IMR-90 (cell line): Measurements from ENCODE around the gene ISG15. TPM values are rescaled to one million over a fixed set of nuclear protein-coding genes. Genes with fewer than 3 reads are reported as not detected.

Source experiments
- ATAC-seq: fragments of 200-7000 bp; cut with Tn5 transposase; 2 replicates; pipeline ENCODE4 v1.9.1; 2020; ENCODE audit warnings: low read depth, mild to moderate bottlenecking, moderate library complexity
- BruUV-seq: library from RNA; stranded (reverse); fragments of 400-500 nt; replicated peaks from 2 replicates; lab custom pipeline; 2021; lab: Mats Ljungman, UMichigan
- CTCF ChIA-PET: fragments of 300-600 bp; formaldehyde crosslinking; extraction: SDS; loops from one replicate; lab custom pipeline; 2021; ENCODE audit warnings: antibody characterized with exemption; lab: Yijun Ruan, JAX
- POLR2A ChIA-PET: fragments of 300-600 bp; sonication (Branson Sonifier 250); formaldehyde crosslinking; loops from one replicate; lab custom pipeline; 2022; ENCODE audit warnings: antibody characterized with exemption; ENCODE audit not compliant: unreplicated experiment; lab: Charles Lee
- DNase-seq: peaks from one replicate; pipeline ENCODE4 v3.0.0; 2013
- H2AFZ ChIP-seq: replicated peaks from 2 replicates; pipeline ENCODE3; 2013; ENCODE audit warnings: low read length, mild to moderate bottlenecking; ENCODE audit not compliant: poor library complexity
- H2AK5ac ChIP-seq: 2 replicates; pipeline ENCODE4 v1.6.1; 2013; ENCODE audit warnings: low read depth, low read length, inconsistent platforms
- H2AK9ac ChIP-seq: replicated peaks from 2 replicates; pipeline ENCODE3; 2013; ENCODE audit warnings: mild to moderate bottlenecking, low read depth, low read length, moderate library complexity; ENCODE audit not compliant: poor library complexity
- H2BK120ac ChIP-seq: 2 replicates; pipeline ENCODE4 v1.6.1; 2013; ENCODE audit warnings: low read depth, low read length, inconsistent platforms
- H2BK15ac ChIP-seq: 3 replicates; pipeline ENCODE4 v1.6.1; 2013; ENCODE audit warnings: low read depth, low read length, inconsistent platforms
- H2BK20ac ChIP-seq: 2 replicates; pipeline ENCODE4 v1.6.1; 2013; ENCODE audit warnings: low read depth, mild to moderate bottlenecking, inconsistent platforms, low read length, moderate library complexity
- H2BK5ac ChIP-seq: 2 replicates; pipeline ENCODE4 v1.6.1; 2013; ENCODE audit warnings: mild to moderate bottlenecking, low read depth, low read length, inconsistent platforms; ENCODE audit not compliant: poor library complexity, severe bottlenecking
- H3K14ac ChIP-seq: replicated peaks from 2 replicates; pipeline ENCODE4 v1.6.1; 2013; ENCODE audit warnings: low read depth, low read length, inconsistent platforms
- H3K18ac ChIP-seq: 2 replicates; pipeline ENCODE4 v1.6.1; 2013; ENCODE audit warnings: low read depth, low read length, control low read depth
- H3K23ac ChIP-seq: 2 replicates; pipeline ENCODE4 v1.6.1; 2013; ENCODE audit warnings: low read depth, low read length, inconsistent platforms
- H3K27ac ChIP-seq: 2 replicates; pipeline ENCODE4 v1.5.1; 2013; ENCODE audit warnings: mild to moderate bottlenecking, control low read depth, low read length; ENCODE audit not compliant: insufficient read depth
- H3K27me3 ChIP-seq: 2 replicates; pipeline ENCODE4 v1.6.1; 2013; ENCODE audit warnings: low read length; ENCODE audit not compliant: control insufficient read depth, insufficient read depth
- H3K36me3 ChIP-seq: 2 replicates; pipeline ENCODE4 v1.6.1; 2013; ENCODE audit warnings: low read length, mixed read lengths; ENCODE audit not compliant: control insufficient read depth, insufficient read depth
- H3K4ac ChIP-seq: 2 replicates; pipeline ENCODE4 v1.6.1; 2013; ENCODE audit warnings: low read depth, low read length, inconsistent platforms
- H3K4me1 ChIP-seq: 2 replicates; pipeline ENCODE4 v1.6.1; 2013; ENCODE audit warnings: low read length, mixed read lengths; ENCODE audit not compliant: control insufficient read depth, insufficient read depth
- H3K4me2 ChIP-seq: 2 replicates; pipeline ENCODE4 v1.6.1; 2013; ENCODE audit warnings: low read depth, mild to moderate bottlenecking, control low read depth, low read length, moderate library complexity
- H3K4me3 ChIP-seq: 2 replicates; pipeline ENCODE4 v1.5.1; 2013; ENCODE audit warnings: low read depth, mild to moderate bottlenecking, control low read depth, low read length, moderate library complexity; ENCODE audit not compliant: insufficient read depth
- H3K56ac ChIP-seq: 2 replicates; pipeline ENCODE4 v1.6.1; 2013; ENCODE audit warnings: low read length, inconsistent platforms; ENCODE audit not compliant: insufficient read depth; ENCODE audit errors: extremely low read depth
- H3K79me1 ChIP-seq, 2 experiments: 2 replicates each; pipeline ENCODE4 v1.6.1; 2013; ENCODE audit warnings: low read length in 2 of 2, inconsistent platforms in 1 of 2, low read depth in 1 of 2
- H3K9ac ChIP-seq: 2 replicates; pipeline ENCODE4 v1.6.1; 2013; ENCODE audit warnings: low read depth, low read length, control low read depth
- H3K9me1 ChIP-seq: 2 replicates; pipeline ENCODE4 v1.6.1; 2013; ENCODE audit warnings: low read length, inconsistent platforms; ENCODE audit not compliant: insufficient read depth
- H3K9me3 ChIP-seq: 2 replicates; pipeline ENCODE4 v1.6.1; 2013; ENCODE audit warnings: low read length; ENCODE audit not compliant: control insufficient read depth, insufficient read depth
- H4K20me1 ChIP-seq: 2 replicates; pipeline ENCODE4 v1.6.1; 2013; ENCODE audit warnings: low read length, inconsistent platforms; ENCODE audit not compliant: insufficient read depth
- H4K5ac ChIP-seq: 2 replicates; pipeline ENCODE4 v1.6.1; 2013; ENCODE audit warnings: mild to moderate bottlenecking, low read depth, low read length, control low read depth
- H4K8ac ChIP-seq, 2 experiments: 2 replicates each; pipeline ENCODE4 v1.6.1; 2013; ENCODE audit warnings: low read depth in 2 of 2, low read length in 2 of 2, control low read depth in 1 of 2, inconsistent platforms in 1 of 2
- H4K91ac ChIP-seq: 2 replicates; pipeline ENCODE4 v1.6.1; 2013; ENCODE audit warnings: low read depth, low read length, inconsistent platforms; ENCODE audit not compliant: insufficient read depth
- MAFK ChIP-seq: IDR thresholded peaks from 2 replicates; pipeline ENCODE4 v1.6.1; 2012; ENCODE audit warnings: low read depth, low read length, improper control_type of control experiment
- POLR2A ChIP-seq: IDR thresholded peaks from 2 replicates; pipeline ENCODE4 v1.6.1; 2012; ENCODE audit warnings: mild to moderate bottlenecking, low read depth, low read length
- RCOR1 ChIP-seq: IDR thresholded peaks from 2 replicates; pipeline ENCODE4 v1.6.1; 2012; ENCODE audit warnings: mild to moderate bottlenecking, low read length, improper control_type of control experiment; ENCODE audit not compliant: insufficient replicate concordance
- WGBS, 2 experiments: methylation state at CpG; one replicate each; pipeline versions ENCODE4 v1.1.5 to v1.1.7; 2013; ENCODE audit warnings: missing lambda C conversion rate in 2 of 2; ENCODE audit not compliant: insufficient read length in 1 of 2; ENCODE audit errors: extremely low coverage in 2 of 2; 5-methylcytosine and 5-hydroxymethylcytosine counted together
- dilution Hi-C: fragments of 300-500 bp; cut with HindIII; formaldehyde crosslinking; loops from one replicate; pipeline ENCODE4 v1.14.3; 2018; ENCODE audit warnings: low sequenced_read_pairs; ENCODE audit not compliant: unreplicated experiment
- in situ Hi-C: fragments of 300-500 bp; cut with MboI; formaldehyde crosslinking; loops from 3 replicates; pipeline ENCODE4 v1.14.3; 2019; ENCODE audit warnings: low sequenced_read_pairs, inconsistent platforms, mixed read lengths
- intact Hi-C: fragments of 100-400 bp; cut with micrococcal nuclease; formaldehyde crosslinking; loops from 2 replicates; pipeline ENCODE4 v1.10.0; 2022
- polyA plus RNA-seq, 3 experiments: library from polyadenylated mRNA; depleted of rRNA; stranded (reverse); fragments of >200 nt; gene quantifications; 2 replicates each; pipeline ENCODE4 v1.2.3, GENCODE V29; 2012; ENCODE audit warnings: low replicate concordance in 1 of 3
- total RNA-seq: library from RNA; depleted of rRNA; stranded (reverse); fragments of >200 nt; gene quantifications from 2 replicates; pipeline ENCODE4 v1.2.3, GENCODE V29; 2012

Gene ISG15
- total and polyA plus RNA-seq, 2 of the 4 experiments (the other 2 are of a cell fraction), result 99.1 to 105 TPM

DNA sequence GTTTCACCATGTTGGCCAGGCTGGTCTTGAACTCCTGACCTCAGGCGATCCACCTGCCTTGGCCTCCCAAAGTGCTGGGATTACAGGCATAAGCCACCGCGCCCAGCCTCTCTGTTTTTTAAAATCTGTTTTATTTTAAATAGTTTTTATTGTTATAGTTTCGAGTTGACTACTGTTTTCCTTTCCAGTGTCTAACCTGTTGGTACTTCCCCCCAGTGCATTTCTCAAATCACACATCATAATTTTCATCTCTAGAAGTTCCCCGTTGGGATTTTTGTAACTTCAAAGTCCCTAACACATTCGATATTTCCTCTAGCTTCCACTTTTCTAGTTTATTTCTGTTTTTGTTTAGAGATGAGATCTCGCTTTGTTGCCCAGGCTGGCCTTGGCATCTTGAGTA is 20.9 kb upstream of the ISG15 start:
- ChIA-PET CTCF (interaction anchor here (1.2 kb wide), 1 partner anchor 27 kb away, joined by 3 read pairs; no protein-coding TSS in a partner anchor), POLR2A (no interaction called here)
- no peak overlapping the region for H2AK5ac ChIP-seq
- no peak overlapping the region for H3K27ac ChIP-seq
- H4K91ac ChIP-seq, result no peak overlapping the region
- H3K18ac ChIP-seq, result no peak overlapping the region
- no peak overlapping the region for H2BK5ac ChIP-seq
- no peak overlapping the region for H3K23ac ChIP-seq
- H3K4me1 ChIP-seq, result no peaks in the 10 kb centered on the region; the same call in 1 of the 2 replicates
- H4K5ac ChIP-seq, result no peak overlapping the region
- no peak overlapping the region for H2BK15ac ChIP-seq
- H3K9me1 ChIP-seq, result no peaks in the 10 kb centered on the region
- H2AFZ ChIP-seq, result no peak overlapping the region
- H4K8ac ChIP-seq, result no peak overlapping the region
- ATAC-seq (no peak), DNase-seq (no peak)
- TF ChIP-seq RCOR1, result no peak
- TF ChIP-seq MAFK, result no peak
- TF ChIP-seq POLR2A, result peak; percentile 17; the same call in 1 of the 2 replicates
- no peak overlapping the region for H3K4me2 ChIP-seq
- H3K79me1 ChIP-seq, result peaks cover 0 to 5% of the 10 kb centered on the region in 2 experiments; a peak in 2 of 4 replicates
- H3K14ac ChIP-seq, result no peak overlapping the region
- dilution Hi-C loops, result no loop called here
- no peak overlapping the region for H3K4ac ChIP-seq
- peaks cover 4% of the 10 kb centered on the region; the same call in 1 of the 2 replicates for H4K20me1 ChIP-seq
- no peaks in the 10 kb centered on the region for H3K36me3 ChIP-seq
- no peak overlapping the region for H3K56ac ChIP-seq
- no TSS peak for BruUV-seq
- peaks cover 10% of the 10 kb centered on the region for H3K9me3 ChIP-seq
- no peak overlapping the region for H3K9ac ChIP-seq
- in situ Hi-C loops, result no loop called here
- no peak overlapping the region for H3K4me3 ChIP-seq
- intact Hi-C loops, result no loop called here
- no peaks in the 10 kb centered on the region for H3K27me3 ChIP-seq
- H2AK9ac ChIP-seq, result no peak overlapping the region
- no peak overlapping the region for H2BK20ac ChIP-seq
- WGBS, 2 experiments, result no CpG with 5 or more reads among the region's 7 CpGs
- H2BK120ac ChIP-seq, result no peak overlapping the region
